Measurements from ENCODE around the gene LY6G6F. TPM values are rescaled to one million over a fixed set of nuclear protein-coding genes. Genes with fewer than 3 reads are reported as not detected.

LY6G6F gene
- polyA plus RNA-seq, 2 of the 4 experiments (the other 2 are of a cell fraction) = not detected

DNA sequence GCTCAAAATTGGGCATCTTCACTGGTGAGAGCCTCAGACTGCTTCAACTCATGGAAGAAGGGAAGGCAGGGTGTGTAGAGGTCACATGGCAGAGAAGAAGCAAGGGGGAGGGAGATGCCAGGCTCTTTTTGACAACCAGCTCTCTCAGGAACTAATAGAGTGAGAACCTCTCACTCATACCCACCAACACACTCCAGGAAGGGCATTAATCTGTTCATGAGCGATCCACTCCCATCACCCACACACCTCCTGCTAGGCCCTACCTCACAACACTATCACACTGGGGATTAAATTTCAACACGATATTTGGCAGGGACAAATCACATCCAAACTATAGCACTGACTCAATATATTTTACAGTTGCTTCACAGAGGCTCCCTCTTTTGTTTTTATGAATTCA lies 35.1 kb downstream of the LY6G6F start:
- peaks cover 38% of the 10 kb centered on the region for H3K4me1 ChIP-seq
- CTCF ChIA-PET = interaction anchor here (0.7 to 2.1 kb wide), 3 partner anchors 12 to 149 kb away, joined by 3 to 4 read pairs (median 3); partner anchors contain the start of gene NCR3
- no peak for FAIRE-seq
- no peak overlapping the region; a peak in 1 of 6 replicates for H3K27ac ChIP-seq
- no peak for ATAC-seq
- H3K4me3 ChIP-seq = no peak overlapping the region
- no peak overlapping the region for H3K4me2 ChIP-seq
- WGBS (ENCODE audit: missing lambda C conversion rate) = 88% methylated on average over 2 of the region's 2 CpGs
- H3K9me3 ChIP-seq = no peaks in the 10 kb centered on the region
- TF ChIP-seq HOXB5 (CRISPR knock-in tag; IDR thresholded peaks at IDR 0.05) (no peak), TFCP2L1 (CRISPR knock-in tag; IDR thresholded peaks at IDR 0.05) (no peak), FOSB (CRISPR knock-in tag; IDR thresholded peaks at IDR 0.05) (no peak), KDM1A (IDR thresholded peaks at IDR 0.05; ENCODE audit: low read depth) (no peak), ZSCAN20 (CRISPR knock-in tag; IDR thresholded peaks at IDR 0.05) (no peak), ZC3H11A (IDR thresholded peaks at IDR 0.05) (no peak), SMC3 (IDR thresholded peaks at IDR 0.05) (no peak), KDM5A (IDR thresholded peaks at IDR 0.05) (no peak), RAD21 (conservative IDR thresholded peaks at IDR 0.05 in 1 of 2, IDR thresholded peaks at IDR 0.05 in 1 of 2) (no peak), FOXS1 (CRISPR knock-in tag; IDR thresholded peaks at IDR 0.05) (no peak), EHMT2 (IDR thresholded peaks at IDR 0.05; ENCODE audit: low read depth) (no peak), NPAS2 (CRISPR knock-in tag; IDR thresholded peaks at IDR 0.05; ENCODE audit: borderline replicate concordance) (no peak), CEBPB (IDR thresholded peaks at IDR 0.05) (no peak), NR3C1 (IDR thresholded peaks at IDR 0.05) (no peak)
- TF ChIP-seq, protein P1, sequence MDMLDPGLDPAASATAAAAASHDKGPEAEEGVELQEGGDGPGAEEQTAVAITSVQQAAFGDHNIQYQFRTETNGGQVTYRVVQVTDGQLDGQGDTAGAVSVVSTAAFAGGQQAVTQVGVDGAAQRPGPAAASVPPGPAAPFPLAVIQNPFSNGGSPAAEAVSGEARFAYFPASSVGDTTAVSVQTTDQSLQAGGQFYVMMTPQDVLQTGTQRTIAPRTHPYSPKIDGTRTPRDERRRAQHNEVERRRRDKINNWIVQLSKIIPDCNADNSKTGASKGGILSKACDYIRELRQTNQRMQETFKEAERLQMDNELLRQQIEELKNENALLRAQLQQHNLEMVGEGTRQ (IDR thresholded peaks at IDR 0.05) = no peak
- TF ChIP-seq, protein P2, sequence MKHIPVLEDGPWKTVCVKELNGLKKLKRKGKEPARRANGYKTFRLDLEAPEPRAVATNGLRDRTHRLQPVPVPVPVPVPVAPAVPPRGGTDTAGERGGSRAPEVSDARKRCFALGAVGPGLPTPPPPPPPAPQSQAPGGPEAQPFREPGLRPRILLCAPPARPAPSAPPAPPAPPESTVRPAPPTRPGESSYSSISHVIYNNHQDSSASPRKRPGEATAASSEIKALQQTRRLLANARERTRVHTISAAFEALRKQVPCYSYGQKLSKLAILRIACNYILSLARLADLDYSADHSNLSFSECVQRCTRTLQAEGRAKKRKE (CRISPR knock-in tag; IDR thresholded peaks at IDR 0.05; ENCODE audit: low read depth) = no peak
- TF ChIP-seq, protein P3, sequence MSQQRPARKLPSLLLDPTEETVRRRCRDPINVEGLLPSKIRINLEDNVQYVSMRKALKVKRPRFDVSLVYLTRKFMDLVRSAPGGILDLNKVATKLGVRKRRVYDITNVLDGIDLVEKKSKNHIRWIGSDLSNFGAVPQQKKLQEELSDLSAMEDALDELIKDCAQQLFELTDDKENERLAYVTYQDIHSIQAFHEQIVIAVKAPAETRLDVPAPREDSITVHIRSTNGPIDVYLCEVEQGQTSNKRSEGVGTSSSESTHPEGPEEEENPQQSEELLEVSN (IDR thresholded peaks at IDR 0.05; ENCODE audit: borderline replicate concordance, low read depth) = no peak
- POLR2A ChIA-PET = no interaction called here
- no peak for DNase-seq (ENCODE audit: low read depth in 1 of 2, low spot score in 1 of 2)

DNA sequence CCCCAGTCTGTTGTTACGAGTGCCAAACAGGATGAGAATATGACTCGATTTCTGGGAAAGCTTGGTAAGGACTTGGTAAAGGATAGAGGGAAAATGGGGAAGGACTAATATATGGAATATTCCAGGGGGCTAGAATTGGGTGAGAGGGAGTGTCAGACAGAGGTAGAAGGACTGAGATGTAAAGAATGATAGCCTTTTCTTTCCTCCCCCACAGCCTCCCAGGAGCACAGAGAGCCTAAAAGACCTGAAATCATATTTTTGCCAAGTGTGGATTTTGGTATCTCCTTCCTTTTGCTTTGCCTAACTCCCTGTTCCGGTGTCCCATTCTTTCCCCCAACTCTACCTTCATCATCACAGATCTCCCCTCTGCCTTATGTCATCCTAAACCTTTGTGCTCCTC lies 36.2 kb downstream of the LY6G6F start:
- 98% methylated on average over 3 of the region's 3 CpGs for WGBS (ENCODE audit: missing lambda C conversion rate)
- FAIRE-seq = no peak
- H3K9me3 ChIP-seq = no peaks in the 10 kb centered on the region
- ChIA-PET POLR2A (no interaction called here), CTCF (interaction anchor here (0.8 to 2.1 kb wide), 2 partner anchors 13 to 27 kb away, joined by 3 to 4 read pairs; no protein-coding TSS in a partner anchor)
- peaks cover 27% of the 10 kb centered on the region for H3K4me1 ChIP-seq
- no peak overlapping the region for H3K4me3 ChIP-seq
- no peak overlapping the region for H3K4me2 ChIP-seq
- ATAC-seq = no peak
- TF ChIP-seq SMC3 (IDR thresholded peaks at IDR 0.05) (no peak), RAD21 (conservative IDR thresholded peaks at IDR 0.05 in 1 of 2, IDR thresholded peaks at IDR 0.05 in 1 of 2) (no peak), FOXS1 (CRISPR knock-in tag; IDR thresholded peaks at IDR 0.05) (no peak), TP53 (CRISPR knock-in tag; IDR thresholded peaks at IDR 0.05) (no peak), ZSCAN20 (CRISPR knock-in tag; IDR thresholded peaks at IDR 0.05) (no peak), KDM5A (IDR thresholded peaks at IDR 0.05) (no peak), RCOR1 (IDR thresholded peaks at IDR 0.05; ENCODE audit: low read depth, low read length) (no peak)
- TF ChIP-seq, protein P4, sequence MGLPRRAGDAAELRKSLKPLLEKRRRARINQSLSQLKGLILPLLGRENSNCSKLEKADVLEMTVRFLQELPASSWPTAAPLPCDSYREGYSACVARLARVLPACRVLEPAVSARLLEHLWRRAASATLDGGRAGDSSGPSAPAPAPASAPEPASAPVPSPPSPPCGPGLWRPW (IDR thresholded peaks at IDR 0.05) = no peak
- TF ChIP-seq, protein P2 (CRISPR knock-in tag; IDR thresholded peaks at IDR 0.05; ENCODE audit: low read depth) = no peak
- no peak overlapping the region for H3K27ac ChIP-seq
- no peak for DNase-seq (ENCODE audit: low read depth in 1 of 2, low spot score in 1 of 2)

DNA sequence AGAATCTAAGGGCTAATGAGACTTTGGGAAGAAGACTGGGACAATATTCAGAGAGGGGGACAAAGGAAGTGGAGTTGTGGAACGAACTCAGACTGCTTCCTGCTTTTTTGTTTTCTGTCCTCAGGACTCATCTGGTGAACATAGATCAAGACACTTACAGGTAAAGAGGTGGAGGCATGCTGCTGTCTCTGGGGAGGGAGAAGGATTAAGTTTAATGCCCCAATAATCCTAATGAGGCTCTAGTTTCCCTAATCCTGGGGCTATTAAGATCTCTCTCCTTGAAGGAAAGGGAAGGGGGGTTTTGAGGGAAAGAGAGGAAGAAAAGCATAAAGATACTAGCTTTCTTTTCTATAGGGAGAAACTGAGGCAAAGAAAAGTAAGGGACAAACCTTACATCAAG lies 37.8 kb downstream of the LY6G6F start:
- no peak overlapping the region for H3K4me2 ChIP-seq
- ATAC-seq (no peak), FAIRE-seq (no peak), DNase-seq (ENCODE audit: low read depth in 1 of 2, low spot score in 1 of 2) (no peak)
- WGBS (ENCODE audit: missing lambda C conversion rate) = 79% methylated on average over 1 of the region's 1 CpG
- ChIA-PET CTCF (interaction anchor here (1.2 kb wide), 1 partner anchor 32 kb away, joined by 3 read pairs; no protein-coding TSS in a partner anchor), POLR2A (no interaction called here)
- no peak overlapping the region for H3K4me3 ChIP-seq
- peaks cover 14% of the 10 kb centered on the region for H3K4me1 ChIP-seq
- no peak for TF ChIP-seq MYC (IDR thresholded peaks at IDR 0.05; ENCODE audit: borderline replicate concordance, low read length)
- TF ChIP-seq SMC3 (IDR thresholded peaks at IDR 0.05) = no peak
- TF ChIP-seq TP53 (CRISPR knock-in tag; IDR thresholded peaks at IDR 0.05) = no peak
- H3K27ac ChIP-seq = no peak overlapping the region
- H3K9me3 ChIP-seq = no peaks in the 10 kb centered on the region
